Right renal cortex interstitium (tissue), 3 donors: ENCODE results near the gene HDLBP. TPM values are rescaled to one million over a fixed set of nuclear protein-coding genes. Genes with fewer than 3 reads are reported as not detected.
"Not testable (repeated sequence)": the region's sequence is repeated elsewhere in the genome, so short reads cannot be mapped to it uniquely, and the experiment has no call there.

Experiments
- DNase-seq, 3 donors: peaks; one replicate each; pipeline ENCODE4 v3.0.0-alpha.2; 2013; ENCODE audit warnings: low read depth in 3 of 3, low spot score in 2 of 3
- polyA plus RNA-seq, 3 donors: library from polyadenylated mRNA; unstranded; fragments of 120-200 nt; gene quantifications; one replicate each; pipeline ENCODE4 v1.2.1, GENCODE V29; 2013; ENCODE audit not compliant: insufficient read length in 3 of 3

HDLBP gene
- polyA plus RNA-seq, 3 donors: 325 to 373 (median 355) TPM

GRCh38 chr2:241198381-241199279 is 116.8 kb downstream of the HDLBP start:
- no peak for DNase-seq

GRCh38 chr2:241197947-241198346 is 117.5 kb downstream of the HDLBP start:
- DNase-seq: no peak

- DNase-seq: not testable (repeated sequence)
These were observed 118.2 kb downstream of the HDLBP start for GRCh38 chr2:241197246-241197645.

GRCh38 chr2:241195506-241196130 is 119.9 kb downstream of the HDLBP start:
- DNase-seq: no peak

GRCh38 chr2:241194811-241195210 is 120.7 kb downstream of the HDLBP start:
- no peak for DNase-seq

GRCh38 chr2:241193271-241193670 is 122.2 kb downstream of the HDLBP start:
- DNase-seq: no peak

GRCh38 chr2:241191081-241191480 is 124.4 kb downstream of the HDLBP start:
- no peak for DNase-seq

- DNase-seq: no peak
These were observed 125.0 kb downstream of the HDLBP start for GRCh38 chr2:241190291-241190981.

- DNase-seq: no peak
These were observed 125.6 kb downstream of the HDLBP start for GRCh38 chr2:241189856-241190201.

- DNase-seq: no peak
These were observed 126.2 kb downstream of the HDLBP start for GRCh38 chr2:241189093-241189855.

GRCh38 chr2:241188361-241189092 is 126.9 kb downstream of the HDLBP start, which contains the start of gene ANO7:
Gene ANO7, plus strand, starts transcription at chr2:241188677. Its CDS starts 1,387 bp downstream, at chr2:241190064.
- no peak for DNase-seq

- no peak for DNase-seq
These were observed 127.6 kb downstream of the HDLBP start for GRCh38 chr2:241187918-241188234.

- DNase-seq: no peak
These were observed 128.2 kb downstream of the HDLBP start for GRCh38 chr2:241187101-241187917.

- no peak for DNase-seq
These were observed 129.5 kb downstream of the HDLBP start for GRCh38 chr2:241185961-241186360.

GRCh38 chr2:241184901-241185300 is 130.6 kb downstream of the HDLBP start:
- DNase-seq: no peak

GRCh38 chr2:241183221-241183620 is 132.3 kb downstream of the HDLBP start:
- DNase-seq: no peak

- no peak for DNase-seq
These were observed 132.8 kb downstream of the HDLBP start for GRCh38 chr2:241182531-241183133.

- no peak for DNase-seq
These were observed 133.3 kb downstream of the HDLBP start for GRCh38 chr2:241182126-241182525.

- DNase-seq: no peak
These were observed 135.0 kb downstream of the HDLBP start for GRCh38 chr2:241180495-241180894.
